Kidney (tissue), 14 donors: ENCODE measurements around the gene AFG1L. TPM values are rescaled to one million over a fixed set of nuclear protein-coding genes. Genes with fewer than 3 reads are reported as not detected.

Experiments
- DNase-seq, 5 donors: peaks; one replicate each; pipeline ENCODE4 v3.0.0-alpha.2; 2013 to 2020
- FAIRE-seq: peaks from 2 replicates; lab custom pipeline; 2012; peaks lifted over from hg19 to GRCh38; lab: Jason Lieb, UNC
- H3K27ac ChIP-seq, 2 donors: one replicate each; pipeline ENCODE4 v1.7.0; 2013; ENCODE audit warnings: low read depth in 2 of 2, low read length in 2 of 2, inconsistent platforms in 1 of 2
- H3K27me3 ChIP-seq: one replicate; pipeline ENCODE4 v1.7.1; 2013; ENCODE audit warnings: low read length, inconsistent platforms; ENCODE audit not compliant: control insufficient read depth, insufficient read depth
- H3K36me3 ChIP-seq, 3 donors: one replicate each; pipeline versions ENCODE4 v1.7.0 to v1.7.1; 2013; ENCODE audit warnings: low read length in 3 of 3, control low read depth in 1 of 3, inconsistent platforms in 1 of 3; ENCODE audit not compliant: insufficient read depth in 3 of 3, control insufficient read depth in 2 of 3
- H3K4me1 ChIP-seq, 3 donors: one replicate each; pipeline versions ENCODE4 v1.7.0 to v1.7.1; 2013; ENCODE audit warnings: low read length in 3 of 3, inconsistent platforms in 1 of 3, low read depth in 1 of 3; ENCODE audit not compliant: control insufficient read depth in 2 of 3, insufficient read depth in 2 of 3
- H3K4me3 ChIP-seq, 3 donors: one replicate each; pipeline versions ENCODE4 v1.7.0 to v1.8.1; 2013; ENCODE audit warnings: low read length in 3 of 3, control low read depth in 1 of 3, inconsistent platforms in 1 of 3
- H3K9ac ChIP-seq, 3 donors: one replicate each; pipeline versions ENCODE4 v1.7.0 to v1.7.1; 2013; ENCODE audit warnings: low read length in 3 of 3, control low read depth in 1 of 3, inconsistent platforms in 1 of 3
- H3K9me3 ChIP-seq, 3 donors: one replicate each; pipeline versions ENCODE4 v1.7.0 to v1.7.1; 2013; ENCODE audit warnings: low read length in 3 of 3, control low read depth in 1 of 3, inconsistent platforms in 1 of 3; ENCODE audit not compliant: control insufficient read depth in 2 of 3, insufficient read depth in 1 of 3
- CTCF ChIP-seq: IDR thresholded peaks from 3 replicates; pipeline ENCODE4 v1.5.1; 2012; ENCODE audit warnings: mild to moderate bottlenecking, moderate library complexity, borderline replicate concordance; ENCODE audit not compliant: insufficient read depth; ENCODE audit errors: extremely low read depth
- intact Hi-C: fragments of 100-400 bp; cut with DNase I; formaldehyde crosslinking; loops from one replicate; pipeline ENCODE4 v1.11.1; 2022
- polyA plus RNA-seq: library from polyadenylated mRNA; stranded (reverse); fragments of 350-450 nt; fragmentation: Illumina TruSeq; extraction: RNeasy Lipid Tissue Mini Kit (QIAGEN cat#74804); gene quantifications from one replicate; pipeline ENCODE4 v1.2.3, GENCODE V29; 2014; ENCODE audit warnings: low read depth, low replicate concordance; ENCODE audit not compliant: insufficient read depth
- total RNA-seq: library from RNA; stranded (reverse); fragmentation: NEBNext Ultra II Directional; extraction: Animal tissue kit (Norgen Biotek cat#: 25700); gene quantifications from one replicate; pipeline ENCODE4 v1.2.1, GENCODE V29; 2021
- donor health status: control.
- donor health status: control.
- donor health status: control.
- donor health status: control.
- donor health status: control.
- donor health status: DM: yes; HTN: yes; CAD: no.
- donor health status: Normal renal cell carcinoma (clear cell type).

The AFG1L gene
- total and polyA plus RNA-seq, 2 donors from 2014 or later = 6.8 to 7.0 TPM

GRCh38 chr6:108463784-108464183, 168.9 kb downstream of the AFG1L start:
- no peak for TF ChIP-seq CTCF
- DNase-seq = peak in 1 of 5 donors; percentile 21
- Histone ChIP-seq H3K9ac (no peak overlapping the region), H3K27me3 (no peaks in the 10 kb centered on the region), H3K36me3 (no peaks in the 10 kb centered on the region), H3K4me1 (no peaks in the 10 kb centered on the region), H3K4me3 (no peak overlapping the region), H3K9me3 (no peaks in the 10 kb centered on the region), H3K27ac (no peak overlapping the region)
- intact Hi-C loops = no loop called here
- no peak for FAIRE-seq

GRCh38 chr6:108464418-108465097, 169.7 kb downstream of the AFG1L start:
- FAIRE-seq (no peak), DNase-seq (no peak)
- Histone ChIP-seq H3K36me3 (no peaks in the 10 kb centered on the region), H3K27me3 (no peaks in the 10 kb centered on the region), H3K4me3 (no peak overlapping the region), H3K4me1 (no peaks in the 10 kb centered on the region), H3K9me3 (no peaks in the 10 kb centered on the region), H3K27ac (no peak overlapping the region), H3K9ac (no peak overlapping the region)
- TF ChIP-seq CTCF = no peak
- intact Hi-C loops = no loop called here

GRCh38 chr6:108465098-108465495, 170.2 kb downstream of the AFG1L start:
- TF ChIP-seq CTCF = no peak
- no peak overlapping the region for H3K4me3 ChIP-seq
- DNase-seq = no peak
- no peaks in the 10 kb centered on the region for H3K9me3 ChIP-seq
- no peak for FAIRE-seq
- no peak overlapping the region for H3K27ac ChIP-seq
- H3K36me3 ChIP-seq = no peaks in the 10 kb centered on the region
- no peak overlapping the region for H3K9ac ChIP-seq
- intact Hi-C loops = no loop called here
- H3K27me3 ChIP-seq = no peaks in the 10 kb centered on the region
- no peaks in the 10 kb centered on the region for H3K4me1 ChIP-seq

- Histone ChIP-seq H3K9me3 (no peaks in the 10 kb centered on the region), H3K4me3 (no peak overlapping the region), H3K4me1 (no peaks in the 10 kb centered on the region), H3K27me3 (no peaks in the 10 kb centered on the region), H3K9ac (no peak overlapping the region), H3K36me3 (no peaks in the 10 kb centered on the region), H3K27ac (no peak overlapping the region)
- DNase-seq = no peak
- FAIRE-seq = no peak
- intact Hi-C loops = no loop called here
- TF ChIP-seq CTCF = no peak
Measured at GRCh38 chr6:108468346-108468745, 173.5 kb downstream of the AFG1L start.
